ENCODE measurements around the gene ADCK1. TPM values are rescaled to one million over a fixed set of nuclear protein-coding genes. Genes with fewer than 3 reads are reported as not detected.

ADCK1 gene
- total and polyA plus RNA-seq, 2 experiments from 2014 or later = 6.7 to 11.2 TPM

DNA sequence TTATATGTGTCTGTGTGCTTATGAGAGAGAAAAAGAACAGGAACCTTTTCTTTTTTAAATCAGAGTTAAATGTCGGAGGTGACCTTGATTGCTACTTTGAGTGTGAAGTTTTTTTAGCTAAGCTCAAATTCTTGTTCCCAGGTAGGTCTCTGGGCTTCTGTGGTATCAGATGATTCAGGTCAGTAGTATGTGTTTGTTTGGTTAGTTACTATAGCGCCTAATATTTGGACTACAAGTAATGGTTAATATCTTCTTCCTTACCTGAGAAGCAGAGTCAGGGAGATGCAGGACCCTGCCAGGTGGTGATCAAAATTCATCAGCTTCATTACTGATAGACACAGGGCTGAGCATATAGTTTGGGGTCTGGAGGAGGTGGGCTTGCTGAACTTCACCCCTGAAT is 30.8 kb downstream of the ADCK1 start:
- H3K4me1 ChIP-seq (ENCODE audit: insufficient read depth) = no peaks in the 10 kb centered on the region
- no peaks in the 10 kb centered on the region for H3K79me2 ChIP-seq (replicated peaks; ENCODE audit: insufficient read depth)
- no peak for DNase-seq (ENCODE audit: low spot score)
- Mint-ChIP-seq H3K4me3 (no peak overlapping the region), H3K27me3 (ENCODE audit: insufficient read depth, low read depth, poor library complexity) (peaks cover 3% of the 10 kb centered on the region), H3K27ac (peak overlapping the region; percentile 85), H3K4me1 (no peaks in the 10 kb centered on the region), H3K9me3 (no peaks in the 10 kb centered on the region), H3K36me3 (ENCODE audit: low read depth) (peaks cover 7% of the 10 kb centered on the region; the same call in 2 of the 3 replicates)
- TF ChIP-seq ZNF331 (CRISPR knock-in tag; IDR thresholded peaks at IDR 0.05; ENCODE audit: low read depth) = no peak
- no peak for TF ChIP-seq EZH2phosphoT487 (IDR thresholded peaks at IDR 0.05; ENCODE audit: unreplicated experiment)
- no peak for TF ChIP-seq STAT1 (IDR thresholded peaks at IDR 0.05; ENCODE audit: unreplicated experiment)
- H3K4me3 ChIP-seq = no peak overlapping the region
- no peak overlapping the region for H3K4me2 ChIP-seq
- H3K27me3 ChIP-seq (ENCODE audit: insufficient read depth) = no peaks in the 10 kb centered on the region
- ATAC-seq = no peak
- no peak overlapping the region for H3K27ac ChIP-seq (ENCODE audit: low read depth)
- H3K36me3 ChIP-seq (ENCODE audit: insufficient read depth) = no peaks in the 10 kb centered on the region
- H2AFZ ChIP-seq = no peak overlapping the region
- no peaks in the 10 kb centered on the region for H3K9me2 ChIP-seq (ENCODE audit: insufficient read depth)
- H3F3A ChIP-seq (replicated peaks; ENCODE audit: low read depth) = no peaks in the 10 kb centered on the region
- H4K20me1 ChIP-seq (replicated peaks; ENCODE audit: insufficient read depth) = no peaks in the 10 kb centered on the region

DNA sequence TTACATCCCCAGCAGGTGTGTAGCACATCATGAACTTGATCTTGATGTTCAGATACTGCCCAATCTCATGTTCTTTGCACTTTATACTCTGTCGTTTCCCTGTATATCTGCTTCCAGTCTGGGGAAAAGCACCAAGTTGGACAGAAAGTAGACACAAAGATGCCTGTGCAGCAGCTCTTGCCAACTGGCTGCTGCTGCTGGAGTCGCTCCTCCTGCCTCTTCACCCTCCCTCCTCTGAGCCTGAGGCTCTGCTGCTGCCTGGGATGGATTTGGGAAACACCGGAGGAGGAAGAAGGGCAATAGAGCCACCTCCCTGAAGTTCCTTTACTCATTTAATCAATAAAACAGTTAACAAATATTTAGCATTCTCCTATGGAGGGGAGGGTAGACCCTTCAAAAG is 32.4 kb downstream of the ADCK1 start:
- H3K4me1 ChIP-seq (ENCODE audit: insufficient read depth) = no peaks in the 10 kb centered on the region
- Mint-ChIP-seq H3K4me3 (no peak overlapping the region), H3K27ac (no peak overlapping the region), H3K4me1 (no peaks in the 10 kb centered on the region), H3K27me3 (ENCODE audit: insufficient read depth, low read depth, poor library complexity) (peaks cover 3% of the 10 kb centered on the region), H3K36me3 (ENCODE audit: low read depth) (peaks cover 7% of the 10 kb centered on the region), H3K9me3 (no peaks in the 10 kb centered on the region)
- DNase-seq (ENCODE audit: low spot score) = no peak
- no peak overlapping the region for H3K4me2 ChIP-seq
- H3K79me2 ChIP-seq (replicated peaks; ENCODE audit: insufficient read depth) = no peaks in the 10 kb centered on the region
- no peak overlapping the region for H3K4me3 ChIP-seq
- H3K9me2 ChIP-seq (ENCODE audit: insufficient read depth) = no peaks in the 10 kb centered on the region
- H2AFZ ChIP-seq = no peak overlapping the region
- H3K36me3 ChIP-seq (ENCODE audit: insufficient read depth) = no peaks in the 10 kb centered on the region
- no peak overlapping the region for H3K27ac ChIP-seq (ENCODE audit: low read depth)
- H4K20me1 ChIP-seq (replicated peaks; ENCODE audit: insufficient read depth) = no peaks in the 10 kb centered on the region
- no peaks in the 10 kb centered on the region for H3K27me3 ChIP-seq (ENCODE audit: insufficient read depth)
- no peaks in the 10 kb centered on the region for H3F3A ChIP-seq (replicated peaks; ENCODE audit: low read depth)
- ATAC-seq = no peak
- TF ChIP-seq STAT1 (IDR thresholded peaks at IDR 0.05; ENCODE audit: unreplicated experiment) (no peak), EZH2 (IDR thresholded peaks at IDR 0.05; ENCODE audit: low read depth, unreplicated experiment) (no peak), ZNF114 (CRISPR knock-in tag; IDR thresholded peaks at IDR 0.05) (no peak), ZNF331 (CRISPR knock-in tag; IDR thresholded peaks at IDR 0.05; ENCODE audit: low read depth) (no peak), POLR2AphosphoS5 (IDR thresholded peaks at IDR 0.05; ENCODE audit: low read depth) (no peak), JUNB (IDR thresholded peaks at IDR 0.05; ENCODE audit: unreplicated experiment) (no peak)
- TF ChIP-seq, protein P1, sequence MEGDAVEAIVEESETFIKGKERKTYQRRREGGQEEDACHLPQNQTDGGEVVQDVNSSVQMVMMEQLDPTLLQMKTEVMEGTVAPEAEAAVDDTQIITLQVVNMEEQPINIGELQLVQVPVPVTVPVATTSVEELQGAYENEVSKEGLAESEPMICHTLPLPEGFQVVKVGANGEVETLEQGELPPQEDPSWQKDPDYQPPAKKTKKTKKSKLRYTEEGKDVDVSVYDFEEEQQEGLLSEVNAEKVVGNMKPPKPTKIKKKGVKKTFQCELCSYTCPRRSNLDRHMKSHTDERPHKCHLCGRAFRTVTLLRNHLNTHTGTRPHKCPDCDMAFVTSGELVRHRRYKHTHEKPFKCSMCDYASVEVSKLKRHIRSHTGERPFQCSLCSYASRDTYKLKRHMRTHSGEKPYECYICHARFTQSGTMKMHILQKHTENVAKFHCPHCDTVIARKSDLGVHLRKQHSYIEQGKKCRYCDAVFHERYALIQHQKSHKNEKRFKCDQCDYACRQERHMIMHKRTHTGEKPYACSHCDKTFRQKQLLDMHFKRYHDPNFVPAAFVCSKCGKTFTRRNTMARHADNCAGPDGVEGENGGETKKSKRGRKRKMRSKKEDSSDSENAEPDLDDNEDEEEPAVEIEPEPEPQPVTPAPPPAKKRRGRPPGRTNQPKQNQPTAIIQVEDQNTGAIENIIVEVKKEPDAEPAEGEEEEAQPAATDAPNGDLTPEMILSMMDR (conservative IDR thresholded peaks at IDR 0.05; ENCODE audit: low read depth in 2 of 2) = no peak
- TF ChIP-seq, protein P2, sequence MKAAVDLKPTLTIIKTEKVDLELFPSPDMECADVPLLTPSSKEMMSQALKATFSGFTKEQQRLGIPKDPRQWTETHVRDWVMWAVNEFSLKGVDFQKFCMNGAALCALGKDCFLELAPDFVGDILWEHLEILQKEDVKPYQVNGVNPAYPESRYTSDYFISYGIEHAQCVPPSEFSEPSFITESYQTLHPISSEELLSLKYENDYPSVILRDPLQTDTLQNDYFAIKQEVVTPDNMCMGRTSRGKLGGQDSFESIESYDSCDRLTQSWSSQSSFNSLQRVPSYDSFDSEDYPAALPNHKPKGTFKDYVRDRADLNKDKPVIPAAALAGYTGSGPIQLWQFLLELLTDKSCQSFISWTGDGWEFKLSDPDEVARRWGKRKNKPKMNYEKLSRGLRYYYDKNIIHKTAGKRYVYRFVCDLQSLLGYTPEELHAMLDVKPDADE (IDR thresholded peaks at IDR 0.05) = no peak
- TF ChIP-seq, protein P3, sequence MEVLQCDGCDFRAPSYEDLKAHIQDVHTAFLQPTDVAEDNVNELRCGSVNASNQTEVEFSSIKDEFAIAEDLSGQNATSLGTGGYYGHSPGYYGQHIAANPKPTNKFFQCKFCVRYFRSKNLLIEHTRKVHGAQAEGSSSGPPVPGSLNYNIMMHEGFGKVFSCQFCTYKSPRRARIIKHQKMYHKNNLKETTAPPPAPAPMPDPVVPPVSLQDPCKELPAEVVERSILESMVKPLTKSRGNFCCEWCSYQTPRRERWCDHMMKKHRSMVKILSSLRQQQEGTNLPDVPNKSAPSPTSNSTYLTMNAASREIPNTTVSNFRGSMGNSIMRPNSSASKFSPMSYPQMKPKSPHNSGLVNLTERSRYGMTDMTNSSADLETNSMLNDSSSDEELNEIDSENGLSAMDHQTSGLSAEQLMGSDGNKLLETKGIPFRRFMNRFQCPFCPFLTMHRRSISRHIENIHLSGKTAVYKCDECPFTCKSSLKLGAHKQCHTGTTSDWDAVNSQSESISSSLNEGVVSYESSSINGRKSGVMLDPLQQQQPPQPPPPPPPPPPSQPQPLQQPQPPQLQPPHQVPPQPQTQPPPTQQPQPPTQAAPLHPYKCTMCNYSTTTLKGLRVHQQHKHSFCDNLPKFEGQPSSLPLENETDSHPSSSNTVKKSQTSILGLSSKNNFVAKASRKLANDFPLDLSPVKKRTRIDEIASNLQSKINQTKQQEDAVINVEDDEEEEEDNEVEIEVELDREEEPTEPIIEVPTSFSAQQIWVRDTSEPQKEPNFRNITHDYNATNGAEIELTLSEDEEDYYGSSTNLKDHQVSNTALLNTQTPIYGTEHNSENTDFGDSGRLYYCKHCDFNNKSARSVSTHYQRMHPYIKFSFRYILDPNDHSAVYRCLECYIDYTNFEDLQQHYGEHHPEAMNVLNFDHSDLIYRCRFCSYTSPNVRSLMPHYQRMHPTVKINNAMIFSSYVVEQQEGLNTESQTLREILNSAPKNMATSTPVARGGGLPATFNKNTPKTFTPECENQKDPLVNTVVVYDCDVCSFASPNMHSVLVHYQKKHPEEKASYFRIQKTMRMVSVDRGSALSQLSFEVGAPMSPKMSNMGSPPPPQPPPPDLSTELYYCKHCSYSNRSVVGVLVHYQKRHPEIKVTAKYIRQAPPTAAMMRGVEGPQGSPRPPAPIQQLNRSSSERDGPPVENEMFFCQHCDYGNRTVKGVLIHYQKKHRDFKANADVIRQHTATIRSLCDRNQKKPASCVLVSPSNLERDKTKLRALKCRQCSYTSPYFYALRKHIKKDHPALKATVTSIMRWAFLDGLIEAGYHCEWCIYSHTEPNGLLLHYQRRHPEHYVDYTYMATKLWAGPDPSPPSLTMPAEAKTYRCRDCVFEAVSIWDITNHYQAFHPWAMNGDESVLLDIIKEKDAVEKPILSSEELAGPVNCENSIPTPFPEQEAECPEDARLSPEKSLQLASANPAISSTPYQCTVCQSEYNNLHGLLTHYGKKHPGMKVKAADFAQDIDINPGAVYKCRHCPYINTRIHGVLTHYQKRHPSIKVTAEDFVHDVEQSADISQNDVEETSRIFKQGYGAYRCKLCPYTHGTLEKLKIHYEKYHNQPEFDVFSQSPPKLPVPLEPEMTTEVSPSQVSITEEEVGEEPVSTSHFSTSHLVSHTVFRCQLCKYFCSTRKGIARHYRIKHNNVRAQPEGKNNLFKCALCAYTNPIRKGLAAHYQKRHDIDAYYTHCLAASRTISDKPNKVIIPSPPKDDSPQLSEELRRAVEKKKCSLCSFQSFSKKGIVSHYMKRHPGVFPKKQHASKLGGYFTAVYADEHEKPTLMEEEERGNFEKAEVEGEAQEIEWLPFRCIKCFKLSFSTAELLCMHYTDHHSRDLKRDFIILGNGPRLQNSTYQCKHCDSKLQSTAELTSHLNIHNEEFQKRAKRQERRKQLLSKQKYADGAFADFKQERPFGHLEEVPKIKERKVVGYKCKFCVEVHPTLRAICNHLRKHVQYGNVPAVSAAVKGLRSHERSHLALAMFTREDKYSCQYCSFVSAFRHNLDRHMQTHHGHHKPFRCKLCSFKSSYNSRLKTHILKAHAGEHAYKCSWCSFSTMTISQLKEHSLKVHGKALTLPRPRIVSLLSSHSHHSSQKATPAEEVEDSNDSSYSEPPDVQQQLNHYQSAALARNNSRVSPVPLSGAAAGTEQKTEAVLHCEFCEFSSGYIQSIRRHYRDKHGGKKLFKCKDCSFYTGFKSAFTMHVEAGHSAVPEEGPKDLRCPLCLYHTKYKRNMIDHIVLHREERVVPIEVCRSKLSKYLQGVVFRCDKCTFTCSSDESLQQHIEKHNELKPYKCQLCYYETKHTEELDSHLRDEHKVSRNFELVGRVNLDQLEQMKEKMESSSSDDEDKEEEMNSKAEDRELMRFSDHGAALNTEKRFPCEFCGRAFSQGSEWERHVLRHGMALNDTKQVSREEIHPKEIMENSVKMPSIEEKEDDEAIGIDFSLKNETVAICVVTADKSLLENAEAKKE (CRISPR knock-in tag; IDR thresholded peaks at IDR 0.05) = no peak
